H7 (cell line): ENCODE results near the gene USP34. TPM values are rescaled to one million over a fixed set of nuclear protein-coding genes. Genes with fewer than 3 reads are reported as not detected.
"Not testable (repeated sequence)": the region's sequence is repeated elsewhere in the genome, so short reads cannot be mapped to it uniquely, and the experiment has no call there.

Experiments
- DNase-seq: peaks from one replicate; pipeline ENCODE4 v3.0.0; 2012
- H3K27me3 ChIP-seq: 2 replicates; pipeline ENCODE4 v1.6.0; 2011; ENCODE audit warnings: mild to moderate bottlenecking, low read length; ENCODE audit not compliant: control insufficient read depth, insufficient read depth
- H3K36me3 ChIP-seq: replicated peaks from 2 replicates; pipeline ENCODE4 v1.5.1; 2011; ENCODE audit warnings: low read length; ENCODE audit not compliant: control insufficient read depth, insufficient read depth
- H3K4me3 ChIP-seq: 2 replicates; pipeline ENCODE4 v1.5.1; 2011; ENCODE audit warnings: low read depth, mild to moderate bottlenecking, control low read depth, low read length, moderate library complexity; ENCODE audit not compliant: insufficient read depth
- total RNA-seq: library from RNA; depleted of rRNA; stranded (reverse); fragments of >200 nt; shearing (Covaris generic); gene quantifications from 2 replicates; pipeline ENCODE4 v1.2.3, GENCODE V29; 2014; rRNA removed

USP34 gene
- total RNA-seq, 1 experiment from 2014 or later = 48.6 TPM

GRCh38 chr2:61161888-61162287 lies 309.0 kb downstream of the USP34 start, which contains the start of gene C2orf74:
Gene C2orf74 (plus strand): TSS chr2:61162188. CDS start chr2:61162515, 327 bp downstream.
- Histone ChIP-seq H3K4me3 (no peak within 1 kb of the TSS), H3K36me3 (peaks cover 1% of the 10 kb centered on the region; the same call in 1 of the 2 replicates), H3K27me3 (no peaks in the 10 kb centered on the region)
- DNase-seq = no peak

- no peak overlapping the region for H3K4me3 ChIP-seq
- DNase-seq = no peak
- H3K27me3 ChIP-seq = no peaks in the 10 kb centered on the region
Observed at GRCh38 chr2:61158356-61158955, 312.4 kb downstream of the USP34 start.

GRCh38 chr2:61157371-61158003 lies 313.4 kb downstream of the USP34 start:
- H3K4me3 ChIP-seq = no peak overlapping the region

More at GRCh38 chr2:61158356-61158955, 312.4 kb downstream of the USP34 start:
- no peaks in the 10 kb centered on the region; the same call in 1 of the 2 replicates for H3K36me3 ChIP-seq

GRCh38 chr2:61151436-61151835 lies 319.5 kb downstream of the USP34 start:
- peaks cover 1% of the 10 kb centered on the region; the same call in 1 of the 2 replicates for H3K36me3 ChIP-seq
- no peak for DNase-seq
- no peaks in the 10 kb centered on the region for H3K27me3 ChIP-seq
- H3K4me3 ChIP-seq = no peak overlapping the region

More at GRCh38 chr2:61157371-61158003, 313.4 kb downstream of the USP34 start:
- Histone ChIP-seq H3K27me3 (no peaks in the 10 kb centered on the region), H3K36me3 (no peaks in the 10 kb centered on the region; the same call in 1 of the 2 replicates)
- DNase-seq = no peak

GRCh38 chr2:61149074-61149473 lies 321.8 kb downstream of the USP34 start:
- Histone ChIP-seq H3K27me3 (no peaks in the 10 kb centered on the region), H3K4me3 (no peak overlapping the region), H3K36me3 (peaks cover 1% of the 10 kb centered on the region; the same call in 1 of the 2 replicates)
- no peak for DNase-seq

GRCh38 chr2:61148091-61148490 lies 322.8 kb downstream of the USP34 start:
- H3K4me3 ChIP-seq, H3K27me3 ChIP-seq, H3K36me3 ChIP-seq, DNase-seq: not testable (repeated sequence)

- DNase-seq = no peak
- no peak overlapping the region for H3K4me3 ChIP-seq
- H3K27me3 ChIP-seq = no peaks in the 10 kb centered on the region
- no peaks in the 10 kb centered on the region; the same call in 1 of the 2 replicates for H3K36me3 ChIP-seq
Observed at GRCh38 chr2:61145990-61146389, 324.9 kb downstream of the USP34 start.

GRCh38 chr2:61144697-61145268 lies 326.1 kb downstream of the USP34 start:
- Histone ChIP-seq H3K4me3 (peak overlapping the region; percentile 52), H3K36me3 (no peaks in the 10 kb centered on the region), H3K27me3 (no peaks in the 10 kb centered on the region)
- peak; percentile 93 for DNase-seq

GRCh38 chr2:61141151-61141550 lies 329.7 kb downstream of the USP34 start:
- no peaks in the 10 kb centered on the region for H3K27me3 ChIP-seq
- H3K4me3 ChIP-seq = no peak overlapping the region
- no peaks in the 10 kb centered on the region for H3K36me3 ChIP-seq
- DNase-seq = no peak

GRCh38 chr2:61138859-61139258 lies 332.0 kb downstream of the USP34 start:
- Histone ChIP-seq H3K27me3 (no peaks in the 10 kb centered on the region), H3K36me3 (no peaks in the 10 kb centered on the region), H3K4me3 (no peak overlapping the region)
- DNase-seq = no peak

Other genes starting within 250 kb of the USP34 start
- 197 and 279 TPM in 2 replicates for gene XPO1, start 67.3 kb upstream of the USP34 start, total RNA-seq